ENCODE data around the gene SDR42E1. TPM values are rescaled to one million over a fixed set of nuclear protein-coding genes. Genes with fewer than 3 reads are reported as not detected.

Gene SDR42E1
- total RNA-seq, 4 donors from 2014 or later, result under 0.01 to 5.1 (median 1.5) TPM

DNA sequence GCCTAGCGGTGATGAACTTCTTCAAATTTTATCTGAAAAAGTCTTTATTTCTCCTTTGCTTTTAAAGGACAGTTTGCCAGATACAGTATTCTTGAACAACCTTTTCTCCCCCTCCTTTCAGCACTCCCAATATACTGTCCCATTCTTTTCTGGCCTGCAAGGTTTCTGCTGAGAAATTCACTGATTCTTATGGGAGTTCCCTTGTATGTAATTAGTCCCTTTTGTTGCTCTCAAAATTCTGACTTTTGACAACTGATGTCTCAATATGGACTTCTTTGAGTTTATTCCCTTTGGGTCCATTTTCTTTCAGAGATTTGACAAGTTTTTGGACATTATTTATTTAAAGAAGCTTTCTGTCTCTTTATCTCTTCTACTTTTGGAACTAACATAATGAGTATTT lies 39.4 kb downstream of the SDR42E1 start:
- Histone ChIP-seq H3K36me3 (no peaks in the 10 kb centered on the region), H3K27ac (no peak overlapping the region), H3K27me3 (no peaks in the 10 kb centered on the region), H3K4me3 (no peak overlapping the region), H3K9me3 (peaks cover 0 to 8% of the 10 kb centered on the region in 2 donors), H3K4me1 (no peaks in the 10 kb centered on the region)
- DNase-seq, result no peak
- no peak for TF ChIP-seq POLR2A (IDR thresholded peaks at IDR 0.05)
- TF ChIP-seq, protein P1, sequence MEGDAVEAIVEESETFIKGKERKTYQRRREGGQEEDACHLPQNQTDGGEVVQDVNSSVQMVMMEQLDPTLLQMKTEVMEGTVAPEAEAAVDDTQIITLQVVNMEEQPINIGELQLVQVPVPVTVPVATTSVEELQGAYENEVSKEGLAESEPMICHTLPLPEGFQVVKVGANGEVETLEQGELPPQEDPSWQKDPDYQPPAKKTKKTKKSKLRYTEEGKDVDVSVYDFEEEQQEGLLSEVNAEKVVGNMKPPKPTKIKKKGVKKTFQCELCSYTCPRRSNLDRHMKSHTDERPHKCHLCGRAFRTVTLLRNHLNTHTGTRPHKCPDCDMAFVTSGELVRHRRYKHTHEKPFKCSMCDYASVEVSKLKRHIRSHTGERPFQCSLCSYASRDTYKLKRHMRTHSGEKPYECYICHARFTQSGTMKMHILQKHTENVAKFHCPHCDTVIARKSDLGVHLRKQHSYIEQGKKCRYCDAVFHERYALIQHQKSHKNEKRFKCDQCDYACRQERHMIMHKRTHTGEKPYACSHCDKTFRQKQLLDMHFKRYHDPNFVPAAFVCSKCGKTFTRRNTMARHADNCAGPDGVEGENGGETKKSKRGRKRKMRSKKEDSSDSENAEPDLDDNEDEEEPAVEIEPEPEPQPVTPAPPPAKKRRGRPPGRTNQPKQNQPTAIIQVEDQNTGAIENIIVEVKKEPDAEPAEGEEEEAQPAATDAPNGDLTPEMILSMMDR (IDR thresholded peaks at IDR 0.05), result no peak
- intact Hi-C loops (cut with DNase I; ENCODE audit: low total_unique reads), result no loop called here

- Histone ChIP-seq H3K4me1 (no peaks in the 10 kb centered on the region), H3K27me3 (no peaks in the 10 kb centered on the region), H3K36me3 (no peaks in the 10 kb centered on the region), H3K9me3 (peaks cover 0 to 3% of the 10 kb centered on the region in 2 donors), H3K27ac (no peak overlapping the region), H3K4me3 (no peak overlapping the region)
- TF ChIP-seq POLR2A (IDR thresholded peaks at IDR 0.05), result no peak
- TF ChIP-seq, protein P1 (IDR thresholded peaks at IDR 0.05), result no peak
- DNase-seq, result no peak
- intact Hi-C loops (cut with DNase I; ENCODE audit: low total_unique reads), result no loop called here
Measured at GRCh38 chr16:81967358-81967757, 43.9 kb downstream of the SDR42E1 start.

- no peak for DNase-seq
- Histone ChIP-seq H3K4me1 (no peaks in the 10 kb centered on the region), H3K27ac (no peak overlapping the region), H3K36me3 (no peaks in the 10 kb centered on the region), H3K9me3 (no peaks in the 10 kb centered on the region), H3K4me3 (no peak overlapping the region), H3K27me3 (no peaks in the 10 kb centered on the region)
- intact Hi-C loops (cut with DNase I; ENCODE audit: low total_unique reads), result no loop called here
- TF ChIP-seq POLR2A (IDR thresholded peaks at IDR 0.05), result no peak
- TF ChIP-seq, protein P1 (IDR thresholded peaks at IDR 0.05), result no peak
Measured at GRCh38 chr16:81964808-81965207, 46.5 kb downstream of the SDR42E1 start.

DNA sequence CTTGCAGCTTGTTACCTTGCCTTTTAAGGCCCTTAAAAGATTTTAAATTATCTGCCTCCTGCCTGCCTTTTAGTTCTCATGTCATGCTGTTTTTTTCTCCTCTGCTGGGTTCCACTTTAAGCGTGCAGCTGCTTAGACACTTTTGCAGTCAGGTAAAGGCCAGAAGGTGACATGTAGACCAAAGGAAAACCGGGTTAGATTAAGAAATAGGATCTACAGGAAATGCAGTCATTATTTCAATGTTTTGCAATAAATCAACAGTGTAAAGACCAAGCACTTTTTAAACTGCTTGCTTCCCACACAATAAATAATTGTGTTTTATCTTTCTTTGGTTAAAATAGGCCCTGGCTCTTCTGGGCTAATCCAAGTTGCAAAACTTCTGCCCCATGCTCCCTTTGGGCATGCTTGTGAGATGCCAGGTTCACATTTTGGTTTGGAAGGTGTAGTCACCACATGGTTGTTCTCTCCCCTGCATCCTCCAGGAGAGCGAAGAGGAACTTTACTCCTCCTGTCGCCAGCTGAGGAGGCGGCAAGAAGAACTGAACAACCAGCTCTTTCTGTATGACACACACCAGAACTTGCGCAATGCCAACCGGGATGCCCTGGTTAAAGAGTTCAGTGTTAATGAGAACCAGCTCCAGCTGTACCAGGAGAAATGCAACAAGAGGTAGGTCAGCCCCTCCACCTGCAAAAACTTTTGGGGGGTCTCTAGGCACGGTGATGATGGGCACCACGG lies 54.9 kb downstream of the SDR42E1 start:
- Histone ChIP-seq H3K36me3 (no peaks in the 10 kb centered on the region), H3K4me3 (no peak overlapping the region), H3K9me3 (peaks cover 0 to under 1% of the 10 kb centered on the region in 2 donors), H3K4me1 (no peaks in the 10 kb centered on the region), H3K27me3 (no peaks in the 10 kb centered on the region), H3K27ac (no peak overlapping the region)
- intact Hi-C loops (cut with DNase I; ENCODE audit: low total_unique reads), result no loop called here
- TF ChIP-seq, protein P1 (IDR thresholded peaks at IDR 0.05), result no peak
- no peak for TF ChIP-seq POLR2A (IDR thresholded peaks at IDR 0.05)
- DNase-seq, result no peak

DNA sequence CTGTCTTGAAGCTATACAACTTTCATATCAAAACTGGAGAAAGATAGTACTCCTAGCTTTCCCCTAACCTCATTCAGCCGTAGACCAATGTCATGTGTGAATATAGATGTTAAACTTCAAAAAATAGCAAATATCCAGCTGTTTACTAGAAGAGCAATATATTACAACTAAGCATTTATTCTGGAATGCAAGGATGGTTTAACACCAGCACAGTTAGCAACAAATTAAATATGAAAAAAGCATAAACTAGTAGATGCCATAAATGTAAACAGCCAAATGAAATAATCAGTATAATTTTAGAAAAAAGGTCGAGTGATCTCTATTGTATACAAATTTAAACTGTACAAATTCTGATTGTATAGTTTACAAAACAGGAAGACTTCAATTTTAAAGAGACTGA lies 59.7 kb downstream of the SDR42E1 start:
- H3K27me3 ChIP-seq, result no peaks in the 10 kb centered on the region
- intact Hi-C loops (cut with DNase I; ENCODE audit: low total_unique reads), result no loop called here

More for the DNA sequence above, 59.7 kb downstream of the SDR42E1 start:
- Histone ChIP-seq H3K4me1 (no peaks in the 10 kb centered on the region), H3K9me3 (peaks cover 0 to 6% of the 10 kb centered on the region in 2 donors), H3K4me3 (no peak overlapping the region), H3K36me3 (no peaks in the 10 kb centered on the region), H3K27ac (no peak overlapping the region)
- TF ChIP-seq, protein P1 (IDR thresholded peaks at IDR 0.05), result no peak
- TF ChIP-seq POLR2A (IDR thresholded peaks at IDR 0.05), result no peak
- DNase-seq, result no peak

Data from uterus (tissue), 4 donors.